Astrocyte (in vitro differentiated cells and primary cell): ENCODE measurements around the gene TMEM232.

Experiments
- CTCF ChIP-seq: IDR thresholded peaks from 2 replicates; pipeline ENCODE4 v1.5.1; 2011; ENCODE audit warnings: low read depth, mild to moderate bottlenecking, inconsistent platforms, low read length, moderate library complexity; ENCODE audit not compliant: insufficient read depth
- EZH2 ChIP-seq: IDR thresholded peaks from 2 replicates; pipeline ENCODE4 v1.6.1; 2012; ENCODE audit warnings: mild to moderate bottlenecking, low read length, inconsistent platforms; ENCODE audit not compliant: insufficient read depth

GRCh38 chr5:110665184-110665726 is 61.2 kb downstream of the TMEM232 start:
- TF ChIP-seq CTCF: no peak
- no peak for TF ChIP-seq EZH2
